ENCODE results near the gene OR5B2.
"Not testable (repeated sequence)": the region's sequence is repeated elsewhere in the genome, so short reads cannot be mapped to it uniquely, and the experiment has no call there.

DNA sequence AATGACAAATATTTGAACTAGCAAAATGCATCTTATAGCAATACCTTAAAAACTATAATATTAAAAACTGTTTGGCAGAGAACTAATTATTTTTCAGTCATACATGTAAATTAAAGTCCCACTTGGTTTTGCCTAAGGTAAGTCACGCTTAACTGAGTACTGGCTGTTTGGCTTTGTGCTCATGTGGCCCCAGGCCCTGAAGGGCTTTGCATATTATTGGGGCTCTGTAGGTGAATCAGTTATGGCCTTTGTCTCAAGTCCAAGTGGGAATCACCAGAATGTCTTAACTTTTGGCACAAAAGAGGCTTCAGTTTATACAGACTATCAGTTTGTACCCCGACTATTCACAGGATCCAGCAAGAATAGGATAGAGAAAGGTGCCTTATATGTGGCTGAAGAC is 28.3 kb downstream of the OR5B2 start:
- TF ChIP-seq EZH2phosphoT487, JUNB (IDR thresholded peaks at IDR 0.05; ENCODE audit: unreplicated experiment): not testable (repeated sequence)
- TF ChIP-seq, protein P1, sequence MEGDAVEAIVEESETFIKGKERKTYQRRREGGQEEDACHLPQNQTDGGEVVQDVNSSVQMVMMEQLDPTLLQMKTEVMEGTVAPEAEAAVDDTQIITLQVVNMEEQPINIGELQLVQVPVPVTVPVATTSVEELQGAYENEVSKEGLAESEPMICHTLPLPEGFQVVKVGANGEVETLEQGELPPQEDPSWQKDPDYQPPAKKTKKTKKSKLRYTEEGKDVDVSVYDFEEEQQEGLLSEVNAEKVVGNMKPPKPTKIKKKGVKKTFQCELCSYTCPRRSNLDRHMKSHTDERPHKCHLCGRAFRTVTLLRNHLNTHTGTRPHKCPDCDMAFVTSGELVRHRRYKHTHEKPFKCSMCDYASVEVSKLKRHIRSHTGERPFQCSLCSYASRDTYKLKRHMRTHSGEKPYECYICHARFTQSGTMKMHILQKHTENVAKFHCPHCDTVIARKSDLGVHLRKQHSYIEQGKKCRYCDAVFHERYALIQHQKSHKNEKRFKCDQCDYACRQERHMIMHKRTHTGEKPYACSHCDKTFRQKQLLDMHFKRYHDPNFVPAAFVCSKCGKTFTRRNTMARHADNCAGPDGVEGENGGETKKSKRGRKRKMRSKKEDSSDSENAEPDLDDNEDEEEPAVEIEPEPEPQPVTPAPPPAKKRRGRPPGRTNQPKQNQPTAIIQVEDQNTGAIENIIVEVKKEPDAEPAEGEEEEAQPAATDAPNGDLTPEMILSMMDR (conservative IDR thresholded peaks at IDR 0.05; ENCODE audit: low read depth in 2 of 2): not testable (repeated sequence)
